HG02678 (cell line): ENCODE measurements around the gene SDHB.
"Not testable (repeated sequence)": the region's sequence is repeated elsewhere in the genome, so short reads cannot be mapped to it uniquely, and the experiment has no call there.

Experiments used
- ATAC-seq: cut with Tn5 transposase; IDR thresholded peaks from one replicate; pipeline ENCODE4 v1.9.1; 2021; ENCODE audit warnings: mild to moderate bottlenecking, moderate library complexity; ENCODE audit not compliant: unreplicated experiment

Gene SDHB

DNA sequence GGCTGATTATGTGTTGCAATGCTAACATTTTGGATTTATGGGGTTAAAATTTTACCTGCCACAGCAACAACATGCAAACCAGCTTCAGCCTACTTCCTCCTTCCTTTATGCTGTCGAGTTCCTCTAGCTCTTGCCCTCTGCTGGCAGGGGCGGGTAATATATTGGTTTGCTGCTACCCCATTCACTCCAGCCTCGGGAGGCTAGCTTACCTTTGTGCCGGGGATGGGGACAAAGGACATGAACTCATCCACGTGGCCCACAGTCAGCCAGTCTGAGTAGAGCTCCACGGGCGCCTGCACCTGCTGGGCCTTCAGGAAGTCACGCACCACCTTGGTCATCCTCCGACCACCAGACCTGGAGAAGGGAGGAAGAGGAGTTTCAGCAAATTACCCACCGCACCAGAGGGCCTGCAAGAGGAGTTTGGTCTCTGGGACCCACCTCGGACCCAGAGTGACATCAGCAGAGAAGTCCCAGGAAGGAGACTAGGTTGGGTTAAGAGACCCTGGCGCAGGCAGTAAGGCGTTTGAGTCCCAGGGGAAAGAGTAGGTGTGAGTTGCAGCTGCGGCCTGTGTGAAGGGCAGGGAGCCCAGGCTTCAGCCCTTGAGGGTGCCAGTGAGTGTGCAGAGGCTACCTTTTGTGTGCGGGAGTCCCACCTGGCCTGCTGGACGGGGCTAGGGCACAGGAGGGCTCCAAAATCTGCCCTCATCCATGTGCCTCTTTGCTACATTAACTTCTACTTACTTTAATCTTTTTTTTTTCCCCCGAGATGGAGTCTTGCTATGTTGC is 21.8 kb upstream of the SDHB start:
- ATAC-seq, result no peak

DNA sequence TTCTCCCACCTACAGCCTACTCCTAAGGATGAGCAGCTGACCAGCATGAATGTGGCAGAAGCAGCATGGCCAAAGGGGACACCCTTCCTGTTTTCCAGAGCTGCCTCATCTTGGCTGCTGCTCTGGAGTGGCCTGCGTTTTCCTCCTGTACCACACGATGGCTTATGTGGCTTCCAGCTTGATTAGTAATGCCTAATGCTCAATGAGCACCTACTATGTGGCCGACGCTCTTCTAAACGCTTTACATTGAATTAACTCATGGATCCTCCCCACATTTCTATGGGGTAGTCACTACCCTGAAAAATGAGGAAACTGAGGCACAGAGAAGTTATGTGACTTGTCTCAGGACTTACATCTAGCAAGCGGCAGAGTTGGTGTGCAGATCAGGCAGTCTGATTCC is 18.0 kb upstream of the SDHB start:
- no peak for ATAC-seq

DNA sequence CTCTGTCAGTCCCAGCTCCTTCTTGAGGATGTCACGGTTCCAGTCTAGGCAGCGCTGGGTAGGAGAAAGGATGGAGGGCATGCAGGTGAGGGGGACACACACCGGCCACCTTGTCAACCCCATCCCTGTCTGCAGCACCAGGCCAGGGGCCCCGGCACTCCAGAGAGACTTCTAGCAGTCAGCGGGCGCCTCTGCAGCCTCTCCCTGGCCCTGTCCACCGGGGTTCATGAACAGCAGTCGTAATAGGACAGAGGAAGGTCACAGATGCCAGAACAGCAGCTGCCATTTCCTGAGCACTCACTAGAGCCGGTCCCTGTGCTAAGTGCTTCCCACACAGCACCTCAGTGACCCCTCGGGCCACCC is 16.3 kb upstream of the SDHB start:
- no peak for ATAC-seq

DNA sequence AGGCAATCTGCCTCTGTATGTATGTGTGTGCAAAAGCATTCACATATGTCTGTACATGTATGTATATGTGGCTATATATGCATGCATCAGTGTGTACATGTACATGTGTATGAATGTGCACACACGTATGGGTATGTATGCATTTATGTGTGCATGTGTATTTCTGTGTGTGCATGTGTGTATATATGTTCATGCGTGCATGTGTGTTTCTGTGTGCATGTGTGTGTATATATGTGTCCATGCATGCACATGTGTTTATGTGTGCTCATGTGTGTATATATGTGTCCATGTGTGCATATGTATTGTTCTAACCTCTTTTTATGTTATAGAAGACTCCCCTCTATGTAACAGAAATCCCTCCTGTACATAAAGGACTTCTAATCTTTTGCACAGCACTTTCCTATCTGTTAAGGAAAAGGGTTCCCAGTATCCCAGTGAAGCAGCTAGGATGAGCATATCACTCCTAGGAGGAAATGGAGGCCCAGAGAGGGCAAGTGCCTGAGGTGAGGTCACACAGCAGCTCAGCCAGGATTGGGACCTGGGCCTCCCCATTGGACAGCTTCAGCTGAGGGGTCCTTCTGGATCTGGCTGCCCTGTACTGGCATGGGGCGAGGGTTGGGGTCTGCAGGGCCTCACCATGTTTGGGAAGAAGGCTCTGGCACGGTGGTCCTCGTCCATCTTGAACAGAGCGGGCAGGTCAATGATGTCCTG is 15.8 kb upstream of the SDHB start:
- no peak for ATAC-seq

- no peak for ATAC-seq
Observed at GRCh38 chr1:17068789-17069188, 15.0 kb upstream of the SDHB start.

DNA sequence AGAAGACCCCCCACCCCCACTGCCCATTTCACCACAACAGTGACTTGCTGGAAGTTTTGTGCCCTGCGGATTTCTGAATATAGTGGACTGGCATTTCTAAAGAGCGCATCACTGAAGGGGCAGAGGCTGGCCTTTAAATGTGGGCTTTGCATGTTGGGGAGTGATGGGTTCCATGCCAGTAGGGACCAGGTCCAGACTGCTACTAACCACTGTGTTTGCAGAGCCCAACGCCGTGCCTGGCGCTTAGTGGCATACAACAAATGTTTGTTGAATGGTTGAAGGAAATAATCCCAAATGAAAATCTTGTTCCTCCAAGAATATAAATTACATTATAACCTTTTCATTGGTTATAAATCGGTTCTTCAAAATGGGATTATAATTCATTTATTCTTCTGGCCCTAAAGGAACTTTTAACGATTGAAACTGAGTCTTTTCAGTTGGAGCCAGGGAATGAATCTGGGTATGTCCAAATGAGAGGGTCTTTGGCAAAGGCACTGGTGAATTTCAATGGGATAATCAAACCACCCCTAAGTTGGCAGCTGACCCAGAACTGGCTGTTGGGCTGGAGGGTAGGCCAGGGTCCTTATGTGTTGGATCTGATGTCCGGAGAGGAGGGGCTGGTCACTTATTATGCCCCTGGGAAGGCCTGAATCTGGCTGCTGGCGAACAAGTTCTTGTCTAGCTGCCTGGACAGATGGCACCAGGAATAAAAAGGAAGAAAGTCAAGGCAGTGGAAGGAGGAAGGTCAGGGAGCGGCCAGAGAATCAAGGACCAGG is 13.8 kb upstream of the SDHB start:
- ATAC-seq, result no peak

DNA sequence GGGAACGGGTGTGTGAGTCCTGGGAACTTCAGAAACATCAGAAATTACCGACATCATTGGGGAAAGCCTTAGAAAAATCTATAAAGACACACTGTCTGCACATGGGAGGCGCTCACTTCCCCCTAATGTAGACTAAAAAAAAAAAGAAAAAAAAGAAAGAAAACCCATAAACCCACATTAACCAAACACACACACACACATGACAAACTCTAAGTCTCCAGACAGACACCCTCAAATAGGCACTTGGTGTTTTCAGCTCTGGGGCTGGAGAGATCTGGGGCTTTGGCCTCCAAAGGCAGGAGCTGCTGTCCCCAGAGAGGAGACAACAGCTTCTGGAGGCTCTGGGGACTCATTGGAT is 13.2 kb upstream of the SDHB start:
- ATAC-seq, result no peak

DNA sequence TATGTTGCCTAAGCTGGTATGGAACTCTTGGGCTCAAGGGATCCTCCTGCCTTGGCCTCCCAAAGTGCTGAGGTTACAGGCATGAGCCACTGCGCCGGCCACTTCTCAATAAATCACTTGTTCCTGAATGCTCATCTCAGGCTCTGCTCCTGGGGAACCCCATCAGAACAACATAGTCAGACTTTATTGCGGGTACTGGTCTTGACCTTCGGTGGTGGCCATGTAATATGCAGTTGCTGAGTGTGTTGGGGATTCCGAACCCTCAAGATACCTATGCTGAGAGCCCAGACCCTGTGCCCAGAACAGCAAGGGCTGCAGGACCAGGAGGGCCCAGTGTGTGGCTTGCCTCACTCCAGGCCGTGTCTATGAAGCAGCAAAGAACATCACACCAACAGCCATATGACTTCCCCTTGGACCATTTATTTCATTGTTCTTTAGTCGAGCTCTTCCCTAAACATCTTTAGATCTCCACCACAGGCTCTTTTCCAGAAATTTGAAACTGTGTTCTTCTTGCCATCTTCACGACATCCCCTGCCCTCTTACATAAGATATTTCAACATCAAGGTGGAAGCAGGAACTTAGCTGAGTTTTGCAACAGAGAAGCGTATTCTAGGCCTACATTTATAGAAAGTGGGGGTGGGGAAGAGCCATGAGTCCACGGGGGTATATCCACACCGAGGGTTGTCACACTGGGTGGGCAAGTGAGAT is 12.7 kb upstream of the SDHB start:
- ATAC-seq, result no peak

DNA sequence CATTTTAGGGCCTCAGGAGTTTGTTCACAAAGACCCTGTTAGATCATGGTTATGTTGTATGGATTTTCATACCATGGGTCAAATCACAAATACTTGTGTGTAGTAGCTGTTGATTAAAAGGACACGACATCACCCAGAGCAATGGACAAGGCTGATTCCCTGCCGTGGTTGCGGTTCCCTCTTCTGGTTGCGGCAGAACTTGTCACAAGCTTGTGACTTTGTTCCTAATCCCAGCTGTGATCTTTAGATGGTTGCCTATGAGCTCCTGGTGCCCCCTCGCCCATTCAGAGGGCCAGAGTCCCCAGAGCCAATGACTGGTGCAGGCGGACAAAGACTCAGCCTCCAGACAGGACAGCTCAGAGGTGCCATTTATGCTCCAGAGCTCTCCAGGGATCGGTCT is 11.8 kb upstream of the SDHB start:
- ATAC-seq, result no peak

DNA sequence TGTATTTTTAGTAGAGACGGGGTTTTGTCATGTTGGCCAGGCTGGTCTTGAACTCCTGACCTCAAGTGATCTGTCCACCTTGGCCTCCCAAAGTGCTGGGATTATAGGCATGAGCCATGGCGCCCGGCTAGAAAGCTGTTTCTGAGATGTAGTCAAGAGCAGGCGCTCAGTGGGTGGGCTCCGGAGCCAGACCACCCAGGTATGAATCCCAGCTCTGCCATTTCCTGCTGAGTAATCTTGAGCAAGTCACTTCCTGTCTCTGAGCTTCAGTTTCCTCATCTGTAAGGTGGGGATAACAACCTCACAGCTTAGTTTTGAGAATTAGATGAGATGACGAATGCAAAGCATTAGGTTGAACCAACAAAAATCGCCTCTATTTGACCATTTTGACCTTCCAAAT is 8.9 kb upstream of the SDHB start:
- not testable (repeated sequence) for ATAC-seq

- no peak for ATAC-seq
Observed at GRCh38 chr1:17061892-17062291, 8.1 kb upstream of the SDHB start.

DNA sequence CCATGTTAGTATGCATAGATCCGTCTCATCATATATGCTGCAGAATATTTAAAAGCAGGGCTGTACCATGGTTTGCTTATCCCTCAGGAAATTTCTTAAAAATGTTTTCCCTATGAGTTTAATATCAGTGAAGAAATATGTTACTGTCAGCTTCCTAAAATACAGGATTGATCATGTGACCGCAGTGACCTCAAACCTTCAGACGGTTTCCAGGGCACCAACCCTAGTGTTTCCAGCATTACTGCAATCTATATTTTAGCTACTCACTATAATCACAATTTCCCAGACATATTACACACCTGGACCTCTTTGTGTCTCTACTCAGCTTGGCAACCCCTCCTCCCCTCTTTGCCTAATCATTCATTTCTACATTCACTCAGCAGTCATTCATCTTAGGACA is 7.7 kb upstream of the SDHB start:
- no peak for ATAC-seq

DNA sequence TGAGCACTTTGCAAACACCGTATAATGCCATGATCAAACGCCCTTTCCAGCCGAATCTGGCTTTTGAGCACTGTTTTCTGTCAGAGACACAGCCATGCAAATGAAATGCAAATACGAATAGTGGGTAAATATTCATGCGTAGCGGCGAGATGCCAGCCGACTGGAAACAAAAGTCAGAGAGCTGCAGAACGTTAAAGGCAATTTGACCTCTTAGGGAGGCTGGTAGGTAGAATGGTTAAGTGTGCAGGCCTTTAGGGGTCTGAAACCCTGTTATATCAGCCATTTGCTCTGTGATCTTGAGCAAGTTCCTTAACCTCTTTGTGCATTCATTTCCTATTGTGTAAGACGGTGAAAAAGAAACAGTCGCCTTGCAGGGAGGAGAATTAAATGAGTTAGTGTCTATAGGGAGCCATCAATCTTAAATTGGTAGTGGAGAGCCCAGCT is 6.5 kb upstream of the SDHB start:
- ATAC-seq, result no peak

- no peak for ATAC-seq
Observed at GRCh38 chr1:17059391-17060305, 5.8 kb upstream of the SDHB start.

DNA sequence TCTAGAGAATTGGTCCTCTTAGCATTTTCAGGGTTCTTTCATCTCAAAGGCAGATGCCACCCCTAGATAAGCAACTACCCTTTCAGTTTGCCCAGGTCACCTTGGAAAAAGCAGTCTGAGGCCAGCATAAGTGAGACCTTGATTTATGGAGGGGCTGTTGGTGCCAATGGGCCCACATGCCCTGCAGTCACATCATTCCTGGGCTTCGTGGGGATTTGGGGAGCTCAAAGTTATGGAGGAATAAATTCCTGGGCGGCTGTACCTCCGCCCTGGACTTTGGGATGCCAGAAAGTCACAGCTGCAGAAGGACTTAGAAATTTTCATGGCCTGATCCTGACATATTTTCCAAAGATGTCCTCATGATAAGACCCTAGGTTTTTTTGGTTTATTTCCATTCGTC is 2.7 kb upstream of the SDHB start:
- no peak for ATAC-seq

- no peak for ATAC-seq
Observed at GRCh38 chr1:17055801-17056200, 2.0 kb upstream of the SDHB start.

DNA sequence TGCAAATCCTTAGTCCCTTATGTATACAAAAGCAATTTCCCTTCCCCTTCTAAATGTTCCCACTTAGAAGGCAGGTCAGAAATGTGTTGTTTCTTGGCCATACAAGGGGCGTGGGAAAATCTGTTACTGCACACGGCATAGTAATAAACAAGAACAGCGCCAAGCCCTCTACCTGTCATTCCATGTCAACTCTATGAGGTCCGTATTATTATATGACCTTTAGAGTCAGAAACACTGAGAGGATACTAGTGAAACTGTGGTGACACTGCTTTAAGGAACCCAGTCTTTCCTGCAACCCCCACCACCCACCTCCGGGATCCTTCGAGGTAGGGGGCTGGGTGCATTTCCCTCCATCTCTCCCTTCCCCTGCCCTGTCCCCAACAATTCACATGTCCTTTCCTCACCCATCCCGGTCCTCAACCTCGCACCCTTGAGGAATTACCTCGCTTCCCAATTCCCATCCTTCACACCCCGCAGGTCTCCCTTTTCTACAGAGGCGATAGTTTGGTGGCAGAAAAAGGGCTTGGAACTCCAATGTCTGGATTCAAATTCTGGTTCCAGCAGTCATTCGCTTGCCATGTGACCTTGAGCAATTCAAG is 647 bp downstream of the SDHB start:
- no peak for ATAC-seq

DNA sequence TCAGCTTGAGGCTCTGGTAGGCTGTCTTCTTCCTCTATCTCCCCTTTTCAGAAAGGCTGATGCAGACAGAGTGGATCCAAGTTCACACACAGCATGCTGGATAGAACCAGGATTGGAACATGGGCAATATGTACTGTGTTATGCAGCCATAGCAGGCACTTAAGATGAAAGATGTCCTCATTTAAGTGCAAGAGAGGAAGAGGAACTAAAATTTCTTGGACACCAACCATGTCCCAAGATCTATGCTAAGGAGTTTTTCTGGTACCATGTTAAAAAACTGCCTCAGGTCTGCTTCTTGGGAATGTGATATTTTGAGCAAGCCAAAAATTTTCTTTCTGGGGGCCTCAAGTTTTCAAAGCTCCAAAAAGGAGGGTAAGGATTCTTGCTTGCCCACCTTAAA is 1.2 kb downstream of the SDHB start:
- no peak for ATAC-seq

DNA sequence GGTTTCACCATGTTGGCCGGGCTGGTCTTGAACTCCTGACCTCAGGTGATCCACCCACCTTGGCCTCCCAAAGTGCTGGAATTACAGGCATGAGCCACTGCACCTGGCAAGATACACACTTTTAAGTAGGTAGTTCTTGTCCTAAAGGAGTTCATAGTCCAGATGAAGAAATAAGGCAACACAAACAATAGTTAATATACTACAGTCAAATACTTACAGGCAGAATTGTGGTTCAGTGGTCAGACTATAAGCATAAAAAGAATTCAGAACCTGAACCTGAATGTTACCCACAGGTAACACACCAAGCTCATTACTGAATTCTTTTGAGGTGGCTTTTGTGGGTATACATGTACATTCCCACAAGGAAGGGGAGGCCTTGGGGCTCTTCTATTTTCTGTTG is 1.8 kb downstream of the SDHB start:
- ATAC-seq, result no peak

DNA sequence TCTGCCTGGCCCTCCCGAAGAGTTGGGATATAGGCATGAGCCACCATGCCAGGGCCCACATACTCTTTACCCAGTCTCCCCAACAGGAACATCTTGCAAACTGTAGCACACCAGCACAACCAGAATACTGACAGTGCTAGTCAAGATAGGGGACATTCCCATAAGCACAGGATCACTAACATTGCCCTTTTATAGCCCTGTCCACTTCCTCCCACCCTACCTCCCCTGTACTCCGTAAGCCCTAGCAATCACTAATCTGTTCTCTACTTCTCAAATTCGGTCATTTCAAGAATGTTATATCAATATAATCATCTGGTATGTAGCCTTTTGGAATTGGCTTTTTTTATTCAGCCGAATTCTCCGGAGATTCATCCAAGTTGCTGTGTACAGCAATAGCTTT is 5.9 kb downstream of the SDHB start:
- no peak for ATAC-seq
